ENCODE data around the gene SLC13A4. TPM values are rescaled to one million over a fixed set of nuclear protein-coding genes. Genes with fewer than 3 reads are reported as not detected.

The SLC13A4 gene
- total RNA-seq, 4 donors from 2014 or later: 0.26 TPM; not detected in 3

DNA sequence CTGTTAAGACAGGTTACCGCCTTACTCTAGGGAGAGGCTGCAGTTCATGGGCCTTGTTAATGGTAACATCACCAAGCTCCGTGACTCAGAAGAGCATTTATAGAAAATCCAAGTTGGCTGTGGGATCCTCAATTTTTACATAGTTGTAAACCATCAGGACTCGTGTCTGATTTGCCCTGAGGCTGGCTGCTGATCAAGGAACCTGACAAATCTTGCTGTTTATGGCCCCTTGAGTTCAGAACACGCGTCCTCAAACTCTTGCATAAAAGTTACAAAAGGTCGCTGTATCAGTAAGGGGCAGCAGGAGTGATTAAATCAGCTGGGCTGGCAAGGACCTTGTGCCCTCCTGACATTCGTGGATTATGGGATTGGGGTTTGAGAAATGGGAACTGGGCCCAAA is 4.6 kb downstream of the SLC13A4 start:
- intact Hi-C loops (cut with DNase I; ENCODE audit: low total_unique reads): no loop called here
- TF ChIP-seq POLR2A (IDR thresholded peaks at IDR 0.05): no peak
- TF ChIP-seq, protein P1, sequence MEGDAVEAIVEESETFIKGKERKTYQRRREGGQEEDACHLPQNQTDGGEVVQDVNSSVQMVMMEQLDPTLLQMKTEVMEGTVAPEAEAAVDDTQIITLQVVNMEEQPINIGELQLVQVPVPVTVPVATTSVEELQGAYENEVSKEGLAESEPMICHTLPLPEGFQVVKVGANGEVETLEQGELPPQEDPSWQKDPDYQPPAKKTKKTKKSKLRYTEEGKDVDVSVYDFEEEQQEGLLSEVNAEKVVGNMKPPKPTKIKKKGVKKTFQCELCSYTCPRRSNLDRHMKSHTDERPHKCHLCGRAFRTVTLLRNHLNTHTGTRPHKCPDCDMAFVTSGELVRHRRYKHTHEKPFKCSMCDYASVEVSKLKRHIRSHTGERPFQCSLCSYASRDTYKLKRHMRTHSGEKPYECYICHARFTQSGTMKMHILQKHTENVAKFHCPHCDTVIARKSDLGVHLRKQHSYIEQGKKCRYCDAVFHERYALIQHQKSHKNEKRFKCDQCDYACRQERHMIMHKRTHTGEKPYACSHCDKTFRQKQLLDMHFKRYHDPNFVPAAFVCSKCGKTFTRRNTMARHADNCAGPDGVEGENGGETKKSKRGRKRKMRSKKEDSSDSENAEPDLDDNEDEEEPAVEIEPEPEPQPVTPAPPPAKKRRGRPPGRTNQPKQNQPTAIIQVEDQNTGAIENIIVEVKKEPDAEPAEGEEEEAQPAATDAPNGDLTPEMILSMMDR (IDR thresholded peaks at IDR 0.05): no peak
- H3K4me1 ChIP-seq: no peaks in the 10 kb centered on the region
- no peaks in the 10 kb centered on the region for H3K27me3 ChIP-seq
- H3K9me3 ChIP-seq: no peaks in the 10 kb centered on the region
- no peak overlapping the region for H3K27ac ChIP-seq
- no peak for DNase-seq
- no peaks in the 10 kb centered on the region for H3K36me3 ChIP-seq
- no peak overlapping the region for H3K4me3 ChIP-seq

DNA sequence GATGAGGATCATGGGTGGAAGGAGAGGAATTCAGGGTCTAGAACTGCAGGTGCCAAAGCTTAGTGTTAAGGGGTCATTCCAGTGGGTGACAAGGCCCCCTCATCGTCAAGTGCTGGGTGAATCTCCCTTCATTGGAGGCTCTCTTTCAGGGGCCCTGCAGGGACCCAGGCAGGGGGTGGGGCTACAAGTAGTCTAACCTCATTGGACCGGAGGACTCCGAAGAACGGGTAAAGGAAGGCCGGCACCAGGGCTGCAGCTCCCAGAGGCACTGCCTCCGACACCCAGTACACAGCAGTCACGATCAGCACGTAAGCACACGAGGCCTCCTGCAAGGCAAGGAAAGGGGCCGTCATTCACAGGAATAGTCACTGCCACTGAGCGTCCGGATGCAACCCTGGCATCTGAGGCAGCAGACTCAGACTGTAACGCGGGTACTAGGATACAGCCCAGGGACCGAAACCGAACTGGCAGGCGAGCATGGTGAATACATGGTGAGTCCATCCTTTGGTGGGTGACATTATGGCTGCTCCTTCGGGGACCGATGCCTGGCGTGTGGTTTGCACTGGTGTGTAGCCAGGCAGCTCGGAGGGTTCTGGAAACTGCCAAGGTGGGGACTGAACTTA is 6.7 kb downstream of the SLC13A4 start:
- intact Hi-C loops (cut with DNase I; ENCODE audit: low total_unique reads): no loop called here
- no peak overlapping the region for H3K4me3 ChIP-seq
- no peaks in the 10 kb centered on the region for H3K9me3 ChIP-seq
- no peaks in the 10 kb centered on the region for H3K27me3 ChIP-seq
- H3K27ac ChIP-seq: no peak overlapping the region
- no peaks in the 10 kb centered on the region for H3K4me1 ChIP-seq
- DNase-seq: no peak
- TF ChIP-seq POLR2A (IDR thresholded peaks at IDR 0.05): no peak
- TF ChIP-seq, protein P1 (IDR thresholded peaks at IDR 0.05): no peak
- no peaks in the 10 kb centered on the region for H3K36me3 ChIP-seq

DNA sequence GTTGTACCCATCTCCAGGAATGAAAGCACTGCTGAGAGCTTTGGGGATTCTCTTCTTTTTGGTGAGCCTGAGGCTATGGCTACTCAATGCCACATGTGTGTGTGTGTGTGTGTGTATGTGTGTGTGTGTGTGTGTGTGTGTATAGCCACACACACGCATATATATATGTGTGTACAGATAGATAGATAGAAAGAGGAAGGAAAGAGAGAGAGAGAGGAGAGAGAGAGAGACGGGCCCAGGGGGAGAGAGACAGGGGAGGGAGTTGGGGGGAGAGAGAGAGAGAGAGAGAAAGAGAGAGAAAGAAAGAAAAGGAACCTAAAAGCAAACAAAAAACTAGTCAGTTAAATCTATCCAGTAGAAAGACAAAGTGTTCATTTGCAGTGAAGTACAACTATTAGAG is 8.3 kb downstream of the SLC13A4 start:
- no peaks in the 10 kb centered on the region for H3K9me3 ChIP-seq
- H3K27me3 ChIP-seq: no peaks in the 10 kb centered on the region
- TF ChIP-seq, protein P1 (IDR thresholded peaks at IDR 0.05): no peak
- no peak for TF ChIP-seq POLR2A (IDR thresholded peaks at IDR 0.05)
- H3K4me3 ChIP-seq: no peak overlapping the region
- DNase-seq: no peak
- H3K4me1 ChIP-seq: no peaks in the 10 kb centered on the region
- H3K36me3 ChIP-seq: no peaks in the 10 kb centered on the region
- no peak overlapping the region for H3K27ac ChIP-seq
- intact Hi-C loops (cut with DNase I; ENCODE audit: low total_unique reads): no loop called here

DNA sequence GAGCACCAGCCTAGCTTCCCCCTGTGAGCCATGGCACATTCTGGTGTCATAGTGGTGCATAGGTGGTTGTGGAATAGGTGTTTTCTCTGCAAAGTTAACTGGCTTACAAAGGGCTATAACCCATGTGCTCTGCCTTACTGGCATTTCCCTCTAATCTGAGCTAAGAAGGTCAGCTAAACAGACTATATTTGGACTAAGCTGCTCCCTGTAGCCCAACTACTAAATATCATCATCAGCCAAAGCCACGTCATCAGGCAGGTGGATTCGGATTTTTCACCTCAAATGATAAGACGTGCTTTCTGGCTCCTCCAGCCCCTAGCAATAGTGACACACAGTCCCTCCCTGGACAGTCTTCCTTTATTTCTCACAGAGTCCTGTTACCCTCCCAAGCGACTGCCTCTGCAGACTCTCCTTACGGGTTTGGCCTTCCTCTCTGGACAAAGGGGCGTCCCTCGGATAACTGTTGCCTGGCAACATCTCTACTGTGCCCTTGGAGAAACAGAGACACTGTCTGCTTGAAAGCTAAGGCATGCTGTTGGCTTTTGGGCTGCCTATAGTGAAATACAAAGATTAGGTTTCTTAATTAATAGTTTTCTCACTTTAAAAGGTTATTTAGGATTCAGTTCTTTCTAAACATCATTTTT is 9.1 kb downstream of the SLC13A4 start:
- Histone ChIP-seq H3K4me3 (no peak overlapping the region), H3K4me1 (no peaks in the 10 kb centered on the region), H3K27ac (no peak overlapping the region), H3K27me3 (no peaks in the 10 kb centered on the region), H3K36me3 (no peaks in the 10 kb centered on the region), H3K9me3 (no peaks in the 10 kb centered on the region)
- TF ChIP-seq POLR2A (IDR thresholded peaks at IDR 0.05): no peak
- TF ChIP-seq, protein P1 (IDR thresholded peaks at IDR 0.05): no peak
- intact Hi-C loops (cut with DNase I; ENCODE audit: low total_unique reads): no loop called here
- DNase-seq: no peak

DNA sequence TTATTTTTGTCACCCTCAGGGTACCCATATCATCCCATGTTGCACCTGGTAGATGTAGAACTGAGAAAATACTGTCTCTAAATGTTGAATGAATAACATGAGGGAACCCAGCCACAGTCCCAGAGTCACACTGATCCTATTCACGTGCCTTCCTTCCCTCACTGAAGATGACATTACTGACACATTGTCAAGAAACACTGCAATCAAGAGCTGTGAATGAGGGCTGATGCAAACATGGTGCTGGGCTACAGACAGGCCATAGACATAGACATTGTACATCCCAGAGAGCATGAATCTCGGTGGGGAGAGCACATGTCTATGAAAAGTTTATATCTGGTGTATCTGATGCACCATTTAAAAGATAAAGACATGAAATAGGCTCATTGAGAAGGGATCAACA is 9.8 kb downstream of the SLC13A4 start:
- Histone ChIP-seq H3K36me3 (no peaks in the 10 kb centered on the region), H3K4me3 (no peak overlapping the region), H3K9me3 (no peaks in the 10 kb centered on the region), H3K4me1 (no peaks in the 10 kb centered on the region), H3K27ac (no peak overlapping the region), H3K27me3 (no peaks in the 10 kb centered on the region)
- TF ChIP-seq POLR2A (IDR thresholded peaks at IDR 0.05): no peak
- intact Hi-C loops (cut with DNase I; ENCODE audit: low total_unique reads): no loop called here
- no peak for DNase-seq

Data from uterus (tissue), 4 donors.